Smooth muscle cell of the brain vasculature (primary cell): ENCODE results near the gene POMT2.
"Not testable (repeated sequence)": the region's sequence is repeated elsewhere in the genome, so short reads cannot be mapped to it uniquely, and the experiment has no call there.

Experiments
- DNase-seq: peaks from one replicate; pipeline ENCODE4 v3.0.0-alpha.2; 2012; ENCODE audit warnings: low read depth, low spot score

The POMT2 gene

GRCh38 chr14:77320238-77320935 is at the start of gene POMT2:
TSS of gene POMT2 (minus strand) at chr14:77320883. CDS start at chr14:77320681, 202 bp downstream.
- DNase-seq = peak; percentile 75

DNA sequence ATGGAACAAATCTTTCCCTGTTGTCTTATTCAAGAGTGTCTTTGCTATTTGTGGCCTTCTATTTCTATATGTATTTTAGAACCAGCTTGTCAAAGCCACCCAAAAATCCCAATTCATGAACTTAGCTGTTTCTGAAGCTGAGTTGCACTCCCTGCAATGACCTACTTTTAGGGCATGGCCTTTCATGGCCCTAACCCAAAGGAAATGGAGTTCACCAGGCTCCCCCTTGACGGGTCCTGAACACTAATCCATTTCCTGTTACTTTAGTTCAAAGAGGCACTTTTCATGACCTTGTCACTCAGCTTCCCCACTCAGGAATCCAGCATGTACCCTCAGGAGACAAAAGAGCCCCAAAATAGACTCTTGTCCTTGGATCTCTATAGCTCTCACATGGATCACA is 48.6 kb upstream of the POMT2 start:
- DNase-seq = no peak

GRCh38 chr14:77364146-77364545 is 43.5 kb upstream of the POMT2 start:
- no peak for DNase-seq

GRCh38 chr14:77359626-77360025 is 38.9 kb upstream of the POMT2 start:
- no peak for DNase-seq

DNA sequence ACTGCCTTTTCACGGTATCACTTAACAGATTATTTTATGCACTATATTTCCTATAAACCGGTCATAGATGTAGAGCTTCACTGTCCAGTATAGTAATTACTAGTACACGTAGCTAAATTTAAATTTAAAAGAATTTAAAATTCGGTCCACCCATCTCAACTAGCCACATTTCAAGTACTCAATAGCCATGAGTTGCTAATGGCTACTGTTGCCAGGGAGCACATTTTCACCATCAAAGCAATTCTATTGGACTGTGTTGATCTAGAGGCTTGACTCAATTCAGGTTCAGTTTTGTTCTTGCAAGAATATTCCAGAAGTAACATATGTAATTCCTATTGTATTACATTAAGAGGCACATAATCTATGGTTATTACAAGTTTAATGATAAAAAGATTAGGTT is 36.2 kb upstream of the POMT2 start:
- DNase-seq = no peak

- no peak for DNase-seq
Observed at GRCh38 chr14:77355811-77356210, 35.1 kb upstream of the POMT2 start.

GRCh38 chr14:77353469-77354141 is 32.9 kb upstream of the POMT2 start:
- DNase-seq = no peak

DNA sequence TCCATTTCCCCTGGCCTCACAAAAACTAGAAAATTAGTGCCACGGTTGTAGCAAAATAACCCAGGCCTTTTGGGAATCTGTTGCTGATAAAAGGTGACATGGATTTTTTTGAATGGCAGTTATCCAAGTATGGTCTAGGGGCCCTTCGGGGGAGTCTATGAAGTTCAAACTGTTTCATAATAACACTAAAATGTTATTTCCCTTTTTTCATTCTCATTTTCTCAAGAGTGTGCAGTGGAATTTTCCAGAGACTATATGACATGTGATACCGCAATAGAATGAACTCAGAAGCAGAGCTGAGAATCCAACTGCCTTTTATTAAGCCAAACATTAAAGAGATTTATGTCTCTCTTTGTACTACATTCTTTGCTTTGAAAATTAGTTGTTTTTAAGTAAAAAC is 27.1 kb upstream of the POMT2 start:
- no peak for DNase-seq

DNA sequence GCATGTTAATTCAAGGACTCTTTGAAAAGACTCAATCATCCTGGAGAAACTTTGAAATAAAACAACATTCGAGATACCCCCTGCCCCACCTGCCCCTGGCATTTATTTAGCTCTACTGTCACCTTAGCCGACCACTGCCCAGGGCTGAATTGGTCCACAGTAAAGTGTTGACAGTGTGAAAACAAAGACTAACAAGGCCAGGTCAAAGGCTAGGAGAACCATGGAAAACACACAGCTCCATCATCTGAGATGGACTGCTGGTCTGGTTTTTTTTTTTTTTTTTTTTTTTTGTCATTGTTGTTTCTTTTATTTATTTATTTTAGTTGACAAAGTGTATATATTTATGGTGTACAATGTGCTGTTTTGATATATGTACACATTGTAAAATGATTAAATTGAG is 25.8 kb upstream of the POMT2 start:
- DNase-seq = no peak

DNA sequence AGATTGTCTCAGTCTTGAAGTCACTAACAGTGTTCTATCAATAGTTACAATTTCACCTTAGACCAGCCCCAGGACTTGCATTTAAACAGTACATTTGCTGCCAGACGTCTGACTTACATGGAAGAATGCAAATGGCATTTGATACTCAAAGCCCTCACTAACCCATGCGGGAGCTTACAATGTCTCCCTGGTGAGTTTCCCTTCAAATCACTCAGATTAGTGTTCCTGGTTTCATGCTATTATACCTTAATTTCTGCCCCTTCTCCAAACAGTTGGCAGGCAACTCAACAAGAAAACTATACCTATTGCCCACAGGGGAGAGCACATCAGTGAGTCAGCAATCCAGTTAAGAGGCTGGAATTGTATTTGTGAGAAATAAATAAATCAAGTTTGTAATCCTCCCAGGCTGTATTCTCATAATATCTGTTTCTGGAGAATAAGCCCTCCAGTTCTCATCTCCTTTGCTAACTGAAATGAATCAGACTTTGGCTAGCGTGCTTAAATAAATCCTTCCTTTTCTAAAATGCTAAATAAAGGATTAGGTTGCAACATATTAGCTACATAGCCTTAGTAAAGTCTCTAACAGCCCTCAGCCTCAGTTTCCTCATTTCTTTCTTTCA is 23.8 kb upstream of the POMT2 start:
- DNase-seq = no peak

DNA sequence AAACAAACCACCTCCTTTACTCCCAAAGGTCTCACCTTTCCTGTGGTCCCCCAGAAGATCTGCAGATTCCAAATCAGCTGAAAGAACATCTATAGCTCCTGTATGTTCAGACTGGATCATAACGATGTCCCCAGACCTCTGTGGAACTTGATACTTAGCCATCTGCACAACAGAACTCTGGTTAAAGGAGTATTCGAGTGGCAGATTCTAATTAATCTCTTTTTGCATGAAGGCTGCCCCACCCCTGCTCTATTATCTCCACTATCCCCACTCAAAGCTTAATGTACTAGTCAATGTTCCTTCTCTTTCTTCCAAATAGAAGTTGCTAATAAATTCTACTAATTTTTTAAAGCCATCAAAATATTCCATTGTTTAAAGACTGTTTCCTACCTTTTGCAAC is 23.0 kb upstream of the POMT2 start:
- DNase-seq = no peak

GRCh38 chr14:77342726-77343397 is 22.2 kb upstream of the POMT2 start:
- DNase-seq = no peak

DNA sequence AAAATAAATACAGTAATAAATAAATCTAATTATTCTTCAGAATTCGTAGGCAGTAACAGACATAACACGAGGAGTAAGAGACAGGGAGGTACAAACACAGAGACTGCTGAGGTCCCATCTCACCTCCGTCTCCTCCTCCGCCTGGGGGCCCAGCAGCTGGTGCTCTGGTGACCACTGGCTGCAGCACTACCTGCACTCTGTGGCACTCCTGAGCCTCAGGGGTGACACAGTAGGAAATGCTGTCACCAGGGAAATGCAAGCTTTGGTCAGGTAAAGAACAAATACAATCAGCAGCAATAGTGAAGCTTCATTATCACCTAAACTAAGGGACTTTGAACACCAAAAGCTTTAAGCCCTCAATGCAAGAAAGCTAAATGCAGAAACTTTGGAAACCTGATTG is 19.7 kb upstream of the POMT2 start:
- DNase-seq = no peak

DNA sequence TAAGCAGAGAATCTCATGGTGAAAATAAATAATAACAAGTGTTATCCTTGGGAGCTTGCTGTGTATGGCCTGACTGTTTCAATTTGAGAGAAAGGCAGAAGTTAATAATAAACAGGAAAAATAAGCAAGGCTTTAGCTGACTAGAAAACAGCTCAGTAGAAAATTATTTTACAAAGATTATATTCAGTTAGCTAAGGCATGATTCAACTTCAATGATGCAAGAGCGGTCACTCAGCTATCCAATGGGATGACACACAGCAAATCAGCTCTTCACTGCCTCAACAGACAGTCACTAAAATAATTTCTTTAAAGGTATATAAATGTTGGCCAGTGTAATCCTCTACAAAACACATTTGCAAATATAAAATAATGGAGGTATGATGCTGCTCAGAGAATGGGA is 18.7 kb upstream of the POMT2 start:
- no peak for DNase-seq

- DNase-seq = no peak
Observed at GRCh38 chr14:77338302-77338701, 17.6 kb upstream of the POMT2 start.

GRCh38 chr14:77337880-77338279 is 17.2 kb upstream of the POMT2 start:
- no peak for DNase-seq

DNA sequence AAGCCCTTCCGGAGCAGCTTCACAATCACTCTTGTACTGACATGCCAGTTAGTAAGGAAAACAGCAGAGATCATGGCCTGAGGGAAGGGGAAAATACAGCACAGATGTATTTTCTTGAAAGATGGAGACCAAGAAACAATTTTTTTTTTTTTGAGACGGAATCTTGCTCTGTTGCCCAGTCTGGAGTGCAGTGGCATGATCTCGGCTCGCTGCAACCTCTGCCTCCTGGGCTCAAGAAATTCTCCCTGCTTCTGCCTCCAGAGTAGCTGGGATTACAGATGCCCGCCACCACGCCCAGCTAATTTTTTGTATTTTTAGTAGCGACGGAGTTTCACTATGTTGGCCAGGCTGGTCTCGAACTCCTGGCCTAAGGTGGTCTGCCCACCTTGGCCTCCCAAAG is 16.6 kb upstream of the POMT2 start:
- not testable (repeated sequence) for DNase-seq

DNA sequence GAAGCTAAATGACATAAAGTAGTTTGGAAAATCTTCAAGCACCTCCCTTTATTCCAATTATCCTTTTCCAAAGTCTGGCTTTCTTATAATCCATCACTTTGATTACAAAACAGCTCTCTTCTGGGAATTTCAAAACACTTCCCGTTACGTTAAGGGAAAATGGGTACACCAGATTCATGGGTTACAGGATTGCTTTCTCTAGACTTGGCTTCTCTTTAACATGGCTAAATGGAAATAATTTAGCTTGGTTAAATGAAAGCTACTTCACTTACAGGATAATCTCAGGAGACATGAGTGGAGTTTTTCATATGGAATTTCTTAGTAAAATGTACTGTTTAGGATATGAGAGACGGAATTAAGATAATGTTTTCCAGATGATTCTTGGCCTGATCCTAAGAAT is 14.9 kb upstream of the POMT2 start:
- no peak for DNase-seq

GRCh38 chr14:77329872-77330271 is 9.2 kb upstream of the POMT2 start:
- no peak for DNase-seq

DNA sequence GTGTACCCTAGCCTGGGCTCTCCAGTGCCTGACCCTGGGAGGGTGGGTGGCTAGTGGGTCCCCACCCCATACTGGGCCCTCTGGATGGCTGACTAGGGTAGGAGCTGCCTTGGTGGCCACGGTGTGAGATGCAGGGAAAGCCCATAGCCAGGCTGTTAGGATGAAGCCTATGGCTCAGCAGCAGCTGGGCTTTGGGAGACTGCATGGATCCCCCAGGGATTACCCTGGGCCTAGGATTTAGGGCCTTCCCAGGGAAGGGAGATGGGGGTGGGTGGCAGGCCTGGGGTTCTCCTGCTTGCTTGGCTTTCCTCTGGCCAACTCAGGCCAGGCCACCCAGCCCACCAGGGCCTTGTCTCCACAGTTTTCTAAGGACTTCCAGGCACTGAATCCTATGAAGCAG is 6.4 kb upstream of the POMT2 start:
- no peak for DNase-seq

GRCh38 chr14:77325746-77326094 is 5.0 kb upstream of the POMT2 start:
- no peak for DNase-seq
